SU-DHL-6 (cell line): ENCODE measurements around the gene PLD1.

Experiments used
- H2AFZ ChIP-seq: fragments of 200-600 bp; sonication (generic); 2 replicates; pipeline ENCODE4 v1.6.1; 2014; ENCODE audit warnings: low read depth, mild to moderate bottlenecking, moderate library complexity, mixed read lengths, antibody characterized with exemption, low read length; ENCODE audit not compliant: severe bottlenecking
- H3F3A ChIP-seq: fragments of 200-600 bp; shearing (Covaris generic); 2 replicates; pipeline ENCODE4 v1.6.0; 2016; ENCODE audit warnings: antibody characterized with exemption, mild to moderate bottlenecking; ENCODE audit not compliant: insufficient read depth
- H3K27ac ChIP-seq: fragments of 200-600 bp; sonication (generic); 2 replicates; pipeline ENCODE4 v1.5.1; 2016; ENCODE audit warnings: low read depth, mild to moderate bottlenecking, low read length, moderate library complexity, mixed read lengths
- H3K27me3 ChIP-seq: fragments of 200-600 bp; sonication (generic), shearing (Covaris generic); 2 replicates; pipeline ENCODE4 v1.6.0; 2014; ENCODE audit warnings: mild to moderate bottlenecking, low read length
- H3K36me3 ChIP-seq: fragments of 200-600 bp; sonication (generic); 2 replicates; pipeline ENCODE4 v1.6.1; 2014; ENCODE audit warnings: mild to moderate bottlenecking, low read length, mixed read lengths
- H3K4me2 ChIP-seq: fragments of 300-600, 200-600 bp; shearing (Covaris generic), sonication (generic); 2 replicates; pipeline ENCODE4 v1.6.0; 2014; ENCODE audit warnings: low read length, low read depth, mild to moderate bottlenecking; ENCODE audit not compliant: poor library complexity, severe bottlenecking
- H3K4me3 ChIP-seq: fragments of 200-600 bp; sonication (generic); 2 replicates; pipeline ENCODE4 v1.5.1; 2014; ENCODE audit warnings: antibody characterized with exemption, low read length, mild to moderate bottlenecking, mixed read lengths; ENCODE audit not compliant: insufficient read depth, poor library complexity, severe bottlenecking
- H3K79me2 ChIP-seq: fragments of 200-600 bp; sonication (generic); 2 replicates; pipeline ENCODE4 v1.6.1; 2014; ENCODE audit warnings: mild to moderate bottlenecking, low read length, moderate library complexity; ENCODE audit not compliant: insufficient read depth
- H3K9ac ChIP-seq: fragments of 200-600 bp; sonication (generic); 2 replicates; pipeline ENCODE4 v1.7.0; 2014; ENCODE audit warnings: mild to moderate bottlenecking, low read length
- H3K9me2 ChIP-seq: fragments of 200-600 bp; sonication (generic); replicated peaks from 2 replicates; pipeline ENCODE4 v1.6.1; 2014; ENCODE audit warnings: low read length; ENCODE audit not compliant: insufficient read depth
- H3K9me3 ChIP-seq: fragments of 200-600 bp; sonication (generic); 2 replicates; pipeline ENCODE4 v1.6.1; 2014; ENCODE audit warnings: low read length, mixed read lengths; ENCODE audit not compliant: insufficient read depth
- H4K20me1 ChIP-seq: fragments of 200-600 bp; sonication (generic); 2 replicates; pipeline ENCODE4 v1.6.1; 2014; ENCODE audit warnings: low read depth, mild to moderate bottlenecking, antibody characterized with exemption, low read length, moderate library complexity, mixed read lengths
- EZH2phosphoT487 ChIP-seq: fragments of 200-600 bp; sonication (generic), shearing (Covaris generic); conservative IDR thresholded peaks from 2 replicates; pipeline ENCODE4 v1.6.1; 2018; ENCODE audit warnings: mild to moderate bottlenecking, antibody characterized with exemption, low read length, moderate library complexity, mixed read lengths
- TF ChIP-seq, protein P1 (sequence below): fragments of 200-600 bp; sonication (generic); IDR thresholded peaks from one replicate; pipeline ENCODE4 v1.5.1; 2017; ENCODE audit warnings: antibody characterized with exemption, mild to moderate bottlenecking, low read length, moderate library complexity; ENCODE audit not compliant: insufficient read depth, poor library complexity, severe bottlenecking

Gene PLD1

DNA sequence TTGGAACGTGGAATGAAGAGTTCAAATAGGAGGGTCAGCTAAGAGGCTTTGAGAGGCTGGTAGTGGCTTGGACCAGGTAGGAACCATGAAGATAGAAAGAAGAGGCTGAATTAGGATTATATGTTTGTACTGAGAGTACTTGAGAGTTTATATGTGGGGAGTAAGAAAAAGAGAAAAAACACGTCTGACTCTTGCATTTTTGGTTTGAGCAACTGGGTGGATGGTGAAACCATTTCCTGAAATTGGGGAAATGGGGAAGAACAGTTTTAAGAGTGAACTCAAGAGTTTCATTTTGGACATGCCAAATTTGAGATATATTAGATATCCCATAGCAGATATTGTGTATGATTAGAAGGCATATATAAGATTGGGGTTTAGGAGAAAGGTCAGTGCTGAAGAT lies 257.2 kb downstream of the PLD1 start:
- TF ChIP-seq EZH2phosphoT487: no peak
- TF ChIP-seq, protein P1, sequence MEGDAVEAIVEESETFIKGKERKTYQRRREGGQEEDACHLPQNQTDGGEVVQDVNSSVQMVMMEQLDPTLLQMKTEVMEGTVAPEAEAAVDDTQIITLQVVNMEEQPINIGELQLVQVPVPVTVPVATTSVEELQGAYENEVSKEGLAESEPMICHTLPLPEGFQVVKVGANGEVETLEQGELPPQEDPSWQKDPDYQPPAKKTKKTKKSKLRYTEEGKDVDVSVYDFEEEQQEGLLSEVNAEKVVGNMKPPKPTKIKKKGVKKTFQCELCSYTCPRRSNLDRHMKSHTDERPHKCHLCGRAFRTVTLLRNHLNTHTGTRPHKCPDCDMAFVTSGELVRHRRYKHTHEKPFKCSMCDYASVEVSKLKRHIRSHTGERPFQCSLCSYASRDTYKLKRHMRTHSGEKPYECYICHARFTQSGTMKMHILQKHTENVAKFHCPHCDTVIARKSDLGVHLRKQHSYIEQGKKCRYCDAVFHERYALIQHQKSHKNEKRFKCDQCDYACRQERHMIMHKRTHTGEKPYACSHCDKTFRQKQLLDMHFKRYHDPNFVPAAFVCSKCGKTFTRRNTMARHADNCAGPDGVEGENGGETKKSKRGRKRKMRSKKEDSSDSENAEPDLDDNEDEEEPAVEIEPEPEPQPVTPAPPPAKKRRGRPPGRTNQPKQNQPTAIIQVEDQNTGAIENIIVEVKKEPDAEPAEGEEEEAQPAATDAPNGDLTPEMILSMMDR: no peak
- H3K9me2 ChIP-seq: no peaks in the 10 kb centered on the region
- H3K79me2 ChIP-seq: no peaks in the 10 kb centered on the region
- H3K4me2 ChIP-seq: no peak overlapping the region
- no peaks in the 10 kb centered on the region for H3K27me3 ChIP-seq
- H3F3A ChIP-seq: no peaks in the 10 kb centered on the region
- H3K9ac ChIP-seq: no peak overlapping the region
- no peak overlapping the region for H3K27ac ChIP-seq
- no peak overlapping the region for H3K4me3 ChIP-seq
- H4K20me1 ChIP-seq: no peaks in the 10 kb centered on the region
- no peak overlapping the region for H2AFZ ChIP-seq
- no peaks in the 10 kb centered on the region for H3K36me3 ChIP-seq
- H3K9me3 ChIP-seq: no peaks in the 10 kb centered on the region

DNA sequence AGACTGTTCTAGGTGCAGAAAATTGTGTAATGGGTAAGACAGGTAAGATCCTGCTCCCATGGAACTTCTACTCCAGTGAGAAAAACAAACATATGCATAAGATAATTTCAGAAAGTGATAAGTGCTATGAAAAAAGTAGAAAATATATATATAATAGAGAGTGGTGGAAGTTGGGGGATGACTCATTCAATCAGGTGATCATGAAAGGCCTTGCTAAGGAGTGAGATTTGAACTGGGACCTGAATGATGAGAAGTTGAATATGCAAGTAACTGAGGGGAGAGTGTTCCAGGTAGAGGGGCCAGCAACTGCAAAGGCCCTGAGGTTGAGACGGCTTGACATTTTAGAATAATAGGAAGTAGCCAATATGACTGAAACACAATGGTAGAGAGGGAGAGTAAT lies 257.8 kb downstream of the PLD1 start:
- H3K9me3 ChIP-seq: no peaks in the 10 kb centered on the region
- no peak overlapping the region for H2AFZ ChIP-seq
- no peaks in the 10 kb centered on the region for H3K9me2 ChIP-seq
- H3K27ac ChIP-seq: no peak overlapping the region
- no peaks in the 10 kb centered on the region for H3K27me3 ChIP-seq
- H3K79me2 ChIP-seq: no peaks in the 10 kb centered on the region
- H3K36me3 ChIP-seq: no peaks in the 10 kb centered on the region
- no peak overlapping the region for H3K9ac ChIP-seq
- no peaks in the 10 kb centered on the region for H4K20me1 ChIP-seq
- H3F3A ChIP-seq: no peaks in the 10 kb centered on the region
- TF ChIP-seq EZH2phosphoT487: no peak
- TF ChIP-seq, protein P1: no peak
- no peak overlapping the region for H3K4me2 ChIP-seq
- no peak overlapping the region for H3K4me3 ChIP-seq

DNA sequence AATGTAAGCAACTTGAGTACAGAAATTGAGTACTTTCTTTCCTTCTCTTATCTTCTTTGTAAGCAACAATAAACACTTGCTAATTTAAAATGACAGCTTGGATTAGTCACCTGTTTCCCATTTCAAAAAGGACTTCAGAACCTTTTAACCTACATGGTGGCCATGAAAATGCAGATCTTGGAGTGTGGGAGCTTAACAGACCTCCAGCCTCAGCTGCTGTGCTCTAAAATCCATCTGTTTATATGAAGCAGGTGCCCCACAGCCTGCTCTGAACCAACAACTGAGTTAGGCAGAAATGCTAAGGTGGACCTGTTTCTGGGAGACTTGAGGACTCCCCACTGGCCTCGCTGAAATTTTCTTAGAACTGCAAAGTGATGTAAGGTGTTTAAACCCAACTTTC lies 259.0 kb downstream of the PLD1 start:
- Histone ChIP-seq H3K4me3 (no peak overlapping the region), H3K9ac (no peak overlapping the region), H3K27ac (no peak overlapping the region), H3K27me3 (no peaks in the 10 kb centered on the region), H3K9me3 (no peaks in the 10 kb centered on the region), H3K79me2 (no peaks in the 10 kb centered on the region), H4K20me1 (no peaks in the 10 kb centered on the region), H2AFZ (no peak overlapping the region), H3K36me3 (no peaks in the 10 kb centered on the region), H3K4me2 (no peak overlapping the region), H3K9me2 (no peaks in the 10 kb centered on the region), H3F3A (no peaks in the 10 kb centered on the region)
- TF ChIP-seq, protein P1: no peak
- no peak for TF ChIP-seq EZH2phosphoT487
